Tibial artery (tissue), 4 donors: ENCODE results near the gene SCLT1.

Source experiments
- DNase-seq, 2 donors: peaks; one replicate each; pipeline ENCODE4 v3.0.0-alpha.2; 2019
- H3K27ac ChIP-seq, 2 donors: fragments of 200-600 bp; sonication (generic) in 1 of 2; 1 replicate in 1 of 2; 2 replicates in 1 of 2; pipeline ENCODE4 v1.5.1; 2018 to 2019; ENCODE audit warnings: mild to moderate bottlenecking in 1 of 2
- H3K27me3 ChIP-seq, 2 donors: fragments of 200-600 bp; sonication (generic) in 1 of 2; one replicate each; pipeline versions ENCODE4 v1.5.1 to v1.6.0; 2016 to 2019
- H3K36me3 ChIP-seq, 3 donors: fragments of 200-600 bp; sonication (generic) in 2 of 3; one replicate each; pipeline ENCODE4 v1.5.1; 2016 to 2019; ENCODE audit warnings: mild to moderate bottlenecking in 2 of 3
- H3K4me1 ChIP-seq, 4 donors: fragments of 200-600 bp; sonication (generic) in 2 of 4; 1 replicate in 3 of 4; 2 replicates in 1 of 4; pipeline ENCODE4 v1.5.1; 2016 to 2019
- H3K4me3 ChIP-seq, 2 donors: fragments of 200-600 bp; sonication (generic) in 1 of 2; 1 replicate in 1 of 2; 2 replicates in 1 of 2; pipeline ENCODE4 v1.5.1; 2018 to 2019; ENCODE audit warnings: mild to moderate bottlenecking in 2 of 2
- H3K9me3 ChIP-seq, 3 donors: fragments of 200-600 bp; sonication (generic) in 1 of 3; one replicate each; pipeline ENCODE4 v1.5.1; 2016 to 2019
- intact Hi-C: fragments of 100-400 bp; cut with DNase I; formaldehyde crosslinking; loops from one replicate; pipeline ENCODE4 v1.15.0; 2023; ENCODE audit warnings: low total_unique reads
- TF ChIP-seq, protein P1 (sequence below), 2 experiments: fragments of 200-600 bp in 1 of 2; fragments of 450-650 bp in 1 of 2; IDR thresholded peaks; one replicate each; pipeline ENCODE4 v1.5.1; 2017 to 2019; ENCODE audit warnings: antibody characterized with exemption in 2 of 2, mild to moderate bottlenecking in 1 of 2, moderate library complexity in 1 of 2

Gene SCLT1

DNA sequence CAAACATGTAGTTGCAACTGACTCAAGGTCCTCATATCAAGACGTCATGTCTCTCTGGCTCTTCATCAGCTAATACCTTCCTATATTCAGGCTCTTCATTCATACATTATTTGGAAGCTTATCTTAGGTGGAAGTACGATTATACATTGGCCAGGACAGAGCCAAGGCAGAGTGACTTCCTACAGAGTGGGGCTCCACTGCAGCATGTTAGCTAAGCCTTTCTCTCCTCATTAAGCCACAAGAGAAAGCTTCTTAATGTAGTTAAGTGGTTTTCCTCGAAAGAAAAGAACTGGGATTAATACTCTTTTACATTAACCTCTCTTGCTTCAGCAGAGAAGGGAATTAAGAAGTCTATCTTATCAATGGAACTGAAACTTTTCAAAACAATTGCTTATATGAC is 17.6 kb upstream of the SCLT1 start:
- H3K27me3 ChIP-seq: no peaks in the 10 kb centered on the region
- no peak for DNase-seq
- TF ChIP-seq, protein P1, sequence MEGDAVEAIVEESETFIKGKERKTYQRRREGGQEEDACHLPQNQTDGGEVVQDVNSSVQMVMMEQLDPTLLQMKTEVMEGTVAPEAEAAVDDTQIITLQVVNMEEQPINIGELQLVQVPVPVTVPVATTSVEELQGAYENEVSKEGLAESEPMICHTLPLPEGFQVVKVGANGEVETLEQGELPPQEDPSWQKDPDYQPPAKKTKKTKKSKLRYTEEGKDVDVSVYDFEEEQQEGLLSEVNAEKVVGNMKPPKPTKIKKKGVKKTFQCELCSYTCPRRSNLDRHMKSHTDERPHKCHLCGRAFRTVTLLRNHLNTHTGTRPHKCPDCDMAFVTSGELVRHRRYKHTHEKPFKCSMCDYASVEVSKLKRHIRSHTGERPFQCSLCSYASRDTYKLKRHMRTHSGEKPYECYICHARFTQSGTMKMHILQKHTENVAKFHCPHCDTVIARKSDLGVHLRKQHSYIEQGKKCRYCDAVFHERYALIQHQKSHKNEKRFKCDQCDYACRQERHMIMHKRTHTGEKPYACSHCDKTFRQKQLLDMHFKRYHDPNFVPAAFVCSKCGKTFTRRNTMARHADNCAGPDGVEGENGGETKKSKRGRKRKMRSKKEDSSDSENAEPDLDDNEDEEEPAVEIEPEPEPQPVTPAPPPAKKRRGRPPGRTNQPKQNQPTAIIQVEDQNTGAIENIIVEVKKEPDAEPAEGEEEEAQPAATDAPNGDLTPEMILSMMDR (IDR thresholded peaks at IDR 0.05): no peak

GRCh38 chr4:129109965-129110824 is 16.9 kb upstream of the SCLT1 start:
- intact Hi-C loops: no loop called here
- TF ChIP-seq, protein P1 (IDR thresholded peaks at IDR 0.05): no peak
- DNase-seq: no peak
- Histone ChIP-seq H3K27me3 (no peaks in the 10 kb centered on the region), H3K36me3 (peaks cover 12 to 19% (median 14%) of the 10 kb centered on the region in 3 donors), H3K4me1 (no peaks in the 10 kb centered on the region), H3K9me3 (no peaks in the 10 kb centered on the region), H3K27ac (no peak overlapping the region), H3K4me3 (no peak overlapping the region)

More for the DNA sequence above, 17.6 kb upstream of the SCLT1 start:
- no peak overlapping the region for H3K27ac ChIP-seq
- no peaks in the 10 kb centered on the region for H3K9me3 ChIP-seq
- peaks cover 12 to 19% (median 14%) of the 10 kb centered on the region in 3 donors for H3K36me3 ChIP-seq
- intact Hi-C loops: no loop called here
- no peaks in the 10 kb centered on the region for H3K4me1 ChIP-seq
- no peak overlapping the region for H3K4me3 ChIP-seq

DNA sequence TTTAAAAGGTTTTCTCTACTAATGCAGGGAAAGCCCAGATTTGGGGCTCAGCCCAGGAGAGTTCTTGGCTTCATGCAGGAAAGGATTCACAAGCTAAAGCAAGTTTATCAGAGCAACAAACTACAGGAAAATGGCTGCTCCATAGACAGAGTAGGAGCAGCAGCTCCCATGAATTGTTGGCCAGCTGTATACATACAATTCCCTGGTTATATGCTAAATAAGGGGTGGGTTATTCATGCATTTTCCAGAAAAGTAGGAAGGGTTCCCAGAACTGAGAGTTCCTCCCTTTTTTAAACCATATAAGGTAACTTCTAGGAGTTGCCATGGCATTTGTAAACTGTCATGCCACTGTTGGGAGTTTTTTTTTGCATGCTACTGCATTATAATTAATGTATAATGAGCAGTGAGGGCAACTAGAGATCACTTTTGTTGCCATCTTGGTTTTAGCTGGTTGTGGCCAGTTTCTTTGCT is 5.2 kb upstream of the SCLT1 start:
- peaks cover 0 to 16% (median 0%) of the 10 kb centered on the region in 4 donors for H3K4me1 ChIP-seq
- TF ChIP-seq, protein P1 (IDR thresholded peaks at IDR 0.05): no peak
- no peak overlapping the region for H3K27ac ChIP-seq
- peaks cover 0 to 10% (median 2%) of the 10 kb centered on the region in 3 donors for H3K36me3 ChIP-seq
- H3K27me3 ChIP-seq: no peaks in the 10 kb centered on the region
- no peaks in the 10 kb centered on the region for H3K9me3 ChIP-seq
- no peak overlapping the region for H3K4me3 ChIP-seq
- intact Hi-C loops: no loop called here
- DNase-seq: no peak

GRCh38 chr4:129095811-129096454 is 2.6 kb upstream of the SCLT1 start, which contains the start of gene C4orf33:
TSS of gene C4orf33 (plus strand) at chr4:129096152. CDS start at chr4:129102611, 6,459 bp downstream.
- Histone ChIP-seq H3K27ac (peak within 1 kb of the TSS; percentile 73 to 75), H3K27me3 (no peaks in the 10 kb centered on the region), H3K9me3 (no peaks in the 10 kb centered on the region), H3K4me3 (peak within 1 kb of the TSS; percentile 54 to 64), H3K36me3 (no peaks in the 10 kb centered on the region), H3K4me1 (peaks cover 0 to 28% (median 7%) of the 10 kb centered on the region in 4 donors)
- TF ChIP-seq, protein P1 (IDR thresholded peaks at IDR 0.05): no peak
- peak; percentile 70 to 73 for DNase-seq
- intact Hi-C loops: no loop called here

DNA sequence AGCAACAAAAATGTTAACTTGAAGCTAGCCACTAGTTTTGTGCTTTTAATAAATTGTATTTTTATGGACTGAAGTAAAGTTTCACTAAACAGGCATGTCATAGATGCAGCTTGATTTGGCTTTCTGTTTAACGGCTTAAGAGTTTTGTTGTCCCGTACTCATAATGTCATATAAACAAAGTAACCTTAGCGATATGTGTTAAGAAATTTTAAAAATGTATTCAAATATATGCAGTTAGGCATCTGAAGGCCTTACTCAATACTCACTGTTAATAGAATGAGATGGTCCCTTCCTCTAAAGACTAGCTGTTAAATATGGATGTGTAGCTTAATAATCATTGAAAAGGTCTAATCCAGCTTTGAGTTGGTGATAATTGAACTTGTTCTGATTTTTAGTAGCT is 1.0 kb upstream of the SCLT1 start:
- Histone ChIP-seq H3K36me3 (no peaks in the 10 kb centered on the region), H3K4me1 (peaks cover 0 to 28% (median 7%) of the 10 kb centered on the region in 4 donors), H3K27ac (peak overlapping the region; percentile 86 to 95), H3K27me3 (no peaks in the 10 kb centered on the region), H3K4me3 (peak overlapping the region; percentile 79 to 83), H3K9me3 (no peaks in the 10 kb centered on the region)
- TF ChIP-seq, protein P1 (IDR thresholded peaks at IDR 0.05): no peak
- intact Hi-C loops: no loop called here
- no peak for DNase-seq
